Fibroblast of lung (primary cell): Measurements from ENCODE around the gene HIKESHI. TPM values are rescaled to one million over a fixed set of nuclear protein-coding genes. Genes with fewer than 3 reads are reported as not detected.

ENCODE experiments used
- DNase-seq, 2 donors: peaks; one replicate each; pipeline versions ENCODE4 v3.0.0 to v3.0.0-alpha.2; 2010; ENCODE audit warnings: low read depth in 2 of 2
- H2AFZ ChIP-seq: 2 replicates; pipeline ENCODE4 v1.5.1; 2012; ENCODE audit warnings: low read length, control low read depth, inconsistent platforms
- H3K27ac ChIP-seq: 2 replicates; pipeline ENCODE4 v1.5.1; 2011; ENCODE audit warnings: low read length, control low read depth; ENCODE audit not compliant: insufficient read depth
- H3K27me3 ChIP-seq: 2 replicates; pipeline ENCODE4 v1.5.1; 2011; ENCODE audit warnings: mild to moderate bottlenecking, low read length; ENCODE audit not compliant: control insufficient read depth, insufficient read depth
- H3K36me3 ChIP-seq: 2 replicates; pipeline ENCODE4 v1.5.1; 2011; ENCODE audit warnings: low read length; ENCODE audit not compliant: control insufficient read depth, insufficient read depth
- H3K4me1 ChIP-seq: 2 replicates; pipeline ENCODE4 v1.5.1; 2011; ENCODE audit warnings: low read length; ENCODE audit not compliant: control insufficient read depth, insufficient read depth; ENCODE audit errors: extremely low read depth
- H3K4me2 ChIP-seq: 2 replicates; pipeline ENCODE4 v1.5.1; 2011; ENCODE audit warnings: low read length, control low read depth; ENCODE audit not compliant: insufficient read depth; ENCODE audit errors: extremely low read depth
- H3K4me3 ChIP-seq, 4 experiments: fragments of 200-600 bp in 1 of 4; sonication (generic) in 1 of 4; replicated peaks in 1 of 4; 2 replicates each; pipeline ENCODE4 v1.5.1; 2011 to 2016; ENCODE audit warnings: low read length in 4 of 4, low read depth in 3 of 4, mild to moderate bottlenecking in 3 of 4, control low read depth in 2 of 4, inconsistent platforms in 1 of 4, mixed read lengths in 1 of 4; ENCODE audit not compliant: insufficient read depth in 1 of 4; ENCODE audit errors: control extremely low read depth in 1 of 4
- H3K79me2 ChIP-seq: 2 replicates; pipeline ENCODE4 v1.5.1; 2012; ENCODE audit warnings: mild to moderate bottlenecking, low read length, inconsistent platforms; ENCODE audit not compliant: control insufficient read depth, insufficient read depth
- H3K9ac ChIP-seq: 2 replicates; pipeline ENCODE4 v1.5.1; 2011; ENCODE audit warnings: mild to moderate bottlenecking, low read length, control low read depth; ENCODE audit not compliant: insufficient read depth
- H3K9me3 ChIP-seq: 2 replicates; pipeline ENCODE4 v1.5.1; 2012; ENCODE audit warnings: low read depth, low read length; ENCODE audit not compliant: control insufficient read depth, insufficient read depth
- H4K20me1 ChIP-seq: 2 replicates; pipeline ENCODE4 v1.5.1; 2011; ENCODE audit warnings: low read length; ENCODE audit not compliant: control insufficient read depth, insufficient read depth; ENCODE audit errors: extremely low read depth
- CTCF ChIP-seq, 2 donors: IDR thresholded peaks in 1 of 2; conservative IDR thresholded peaks in 1 of 2; 1 replicate in 1 of 2; 2 replicates in 1 of 2; pipeline ENCODE4 v1.5.1; 2011 to 2012; ENCODE audit warnings: low read length in 2 of 2, control low read depth in 1 of 2, inconsistent platforms in 1 of 2, low read depth in 1 of 2, mild to moderate bottlenecking in 1 of 2
- EZH2 ChIP-seq: IDR thresholded peaks from 2 replicates; pipeline ENCODE4 v1.5.1; 2012; ENCODE audit warnings: low read length, control low read depth, mild to moderate bottlenecking; ENCODE audit errors: missing control alignments
- polyA plus RNA-seq, 2 donors: library from polyadenylated mRNA; depleted of rRNA in 1 of 2; stranded (reverse) in 1 of 2; unstranded in 1 of 2; fragments of >200 nt; gene quantifications; 2 replicates each; pipeline ENCODE4 v1.2.1, GENCODE V29; 2011 to 2012; ENCODE audit warnings: missing spikeins in 1 of 2
- total RNA-seq: library from RNA; depleted of rRNA; stranded (reverse); fragments of >200 nt; gene quantifications from 2 replicates; pipeline ENCODE4 v1.2.1, GENCODE V29; 2014

Gene HIKESHI
- total and polyA plus RNA-seq, 2 donors (not counting 1 experiment from before 2014, with no cell fraction given), result 64.1 to 74.3 TPM

DNA sequence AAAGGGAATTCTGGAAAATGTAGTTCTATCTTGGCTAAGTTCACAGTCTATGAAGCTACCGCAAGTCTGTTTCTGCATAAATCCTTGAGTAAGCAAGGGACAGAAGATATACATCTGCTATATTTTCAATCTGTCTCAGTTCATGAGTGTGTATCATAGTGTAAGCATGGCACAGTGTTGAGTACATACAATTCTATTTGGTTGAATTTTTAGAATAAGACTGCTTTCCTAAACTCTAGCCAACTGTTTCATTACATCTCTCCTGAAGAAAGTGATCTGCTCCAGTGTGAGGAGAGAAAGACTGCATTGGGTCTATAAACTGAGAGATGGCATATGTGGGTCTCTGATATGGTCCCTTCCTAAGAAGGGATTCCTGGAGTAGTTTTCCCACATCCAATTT lies 70.0 kb downstream of the HIKESHI start:
- Histone ChIP-seq H3K4me2 (no peak overlapping the region), H2AFZ (no peak overlapping the region), H3K4me1 (no peaks in the 10 kb centered on the region), H4K20me1 (no peaks in the 10 kb centered on the region), H3K4me3 (no peak overlapping the region), H3K27me3 (no peaks in the 10 kb centered on the region), H3K9me3 (no peaks in the 10 kb centered on the region), H3K79me2 (no peaks in the 10 kb centered on the region), H3K9ac (no peak overlapping the region), H3K36me3 (no peaks in the 10 kb centered on the region), H3K27ac (no peak overlapping the region)
- no peak for DNase-seq
- no peak for TF ChIP-seq CTCF (conservative IDR thresholded peaks at IDR 0.05 in 1 of 2, IDR thresholded peaks at IDR 0.05 in 1 of 2; ENCODE audit: low read depth in 1 of 2, low read length in 2 of 2)
- no peak for TF ChIP-seq EZH2

DNA sequence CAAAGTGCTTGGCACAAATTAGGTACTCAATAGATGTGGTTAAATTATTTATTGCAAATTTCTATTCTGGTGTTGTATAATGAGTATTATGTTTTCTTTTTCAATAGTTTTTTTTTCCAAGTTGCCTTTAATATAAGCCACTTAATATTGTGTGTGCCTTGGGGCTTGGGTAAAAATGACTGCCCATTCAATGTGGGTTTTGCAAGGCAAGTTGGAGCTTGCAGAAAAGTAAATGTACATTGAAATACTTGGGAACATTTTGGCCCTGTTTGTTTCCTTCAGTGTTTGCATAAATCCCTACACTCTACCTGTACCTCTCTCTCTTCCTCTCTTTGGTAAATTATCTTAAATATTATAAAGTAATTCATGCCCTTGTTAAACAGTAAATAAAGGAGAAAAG lies 70.5 kb downstream of the HIKESHI start:
- Histone ChIP-seq H3K4me3 (no peak overlapping the region), H4K20me1 (no peaks in the 10 kb centered on the region), H3K79me2 (no peaks in the 10 kb centered on the region), H3K4me1 (no peaks in the 10 kb centered on the region), H3K9me3 (no peaks in the 10 kb centered on the region), H3K27me3 (no peaks in the 10 kb centered on the region), H3K27ac (no peak overlapping the region), H2AFZ (no peak overlapping the region), H3K4me2 (no peak overlapping the region), H3K9ac (no peak overlapping the region), H3K36me3 (no peaks in the 10 kb centered on the region)
- DNase-seq, result no peak
- TF ChIP-seq EZH2 (no peak), CTCF (conservative IDR thresholded peaks at IDR 0.05 in 1 of 2, IDR thresholded peaks at IDR 0.05 in 1 of 2; ENCODE audit: low read depth in 1 of 2, low read length in 2 of 2) (no peak)

GRCh38 chr11:86374069-86374468 lies 72.0 kb downstream of the HIKESHI start:
- Histone ChIP-seq H3K36me3 (no peaks in the 10 kb centered on the region), H4K20me1 (no peaks in the 10 kb centered on the region), H3K4me1 (no peaks in the 10 kb centered on the region), H3K4me2 (no peak overlapping the region), H3K27ac (no peak overlapping the region), H3K9ac (no peak overlapping the region), H3K79me2 (no peaks in the 10 kb centered on the region), H3K9me3 (no peaks in the 10 kb centered on the region), H3K27me3 (no peaks in the 10 kb centered on the region), H3K4me3 (peak overlapping the region in 2 of 4 experiments; percentile 24 to 38), H2AFZ (no peak overlapping the region)
- no peak for DNase-seq
- no peak for TF ChIP-seq EZH2
- no peak for TF ChIP-seq CTCF (conservative IDR thresholded peaks at IDR 0.05 in 1 of 2, IDR thresholded peaks at IDR 0.05 in 1 of 2; ENCODE audit: low read depth in 1 of 2, low read length in 2 of 2)
